ENCODE data around the gene BMP8B. TPM values are rescaled to one million over a fixed set of nuclear protein-coding genes. Genes with fewer than 3 reads are reported as not detected.

BMP8B gene
- total RNA-seq, 2 experiments from 2014 or later = 0.67 to 0.68 TPM

GRCh38 chr1:39754026-39754570, 34.6 kb downstream of the BMP8B start:
- no peak overlapping the region for H3K27ac Mint-ChIP-seq
- H3K36me3 Mint-ChIP-seq = peaks cover 28% of the 10 kb centered on the region
- ATAC-seq (ENCODE audit: low read depth) (no peak), DNase-seq (no peak)
- no peaks in the 10 kb centered on the region for H3K9me3 Mint-ChIP-seq
- POLR2A ChIA-PET = no interaction called here
- no peaks in the 10 kb centered on the region for H3K27me3 Mint-ChIP-seq
- H3K4me1 Mint-ChIP-seq = no peaks in the 10 kb centered on the region
- H3K4me3 Mint-ChIP-seq = no peak overlapping the region

GRCh38 chr1:39753132-39754025, 35.3 kb downstream of the BMP8B start:
- no peak for ATAC-seq (ENCODE audit: low read depth)
- no peak overlapping the region for H3K4me3 Mint-ChIP-seq
- peaks cover 28% of the 10 kb centered on the region for H3K36me3 Mint-ChIP-seq
- no peak for DNase-seq
- H3K27ac Mint-ChIP-seq = no peak overlapping the region
- H3K9me3 Mint-ChIP-seq = no peaks in the 10 kb centered on the region
- H3K4me1 Mint-ChIP-seq = no peaks in the 10 kb centered on the region
- POLR2A ChIA-PET = interaction anchor here (0.8 kb wide), 1 partner anchor 8 kb away, joined by 5 read pairs; no protein-coding TSS in a partner anchor
- H3K27me3 Mint-ChIP-seq = no peaks in the 10 kb centered on the region

DNA sequence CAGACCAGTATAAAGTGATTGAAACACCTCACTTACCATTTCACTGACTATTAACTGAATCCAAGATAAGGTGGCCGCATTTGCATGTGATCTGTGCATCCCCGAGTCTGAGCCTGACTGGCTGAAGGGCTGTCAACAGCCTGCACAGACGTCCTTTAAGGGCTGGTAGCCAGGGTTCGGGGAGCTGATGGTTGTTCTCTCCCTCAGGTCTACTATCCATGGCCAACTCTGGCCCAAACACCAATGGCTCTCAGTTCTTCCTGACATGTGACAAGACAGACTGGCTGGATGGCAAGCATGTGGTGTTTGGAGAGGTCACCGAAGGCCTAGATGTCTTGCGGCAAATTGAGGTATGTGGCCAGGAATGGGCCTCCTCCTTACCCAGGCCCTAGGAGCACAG, 36.0 kb downstream of the BMP8B start:
- Mint-ChIP-seq H3K9me3 (no peaks in the 10 kb centered on the region), H3K27me3 (no peaks in the 10 kb centered on the region), H3K27ac (no peak overlapping the region), H3K36me3 (peaks cover 29% of the 10 kb centered on the region), H3K4me1 (no peaks in the 10 kb centered on the region), H3K4me3 (no peak overlapping the region)
- no peak for DNase-seq
- ATAC-seq (ENCODE audit: low read depth) = no peak
- POLR2A ChIA-PET = interaction anchor here (0.8 kb wide), 1 partner anchor 9 kb away, joined by 5 read pairs; no protein-coding TSS in a partner anchor

GRCh38 chr1:39751595-39751994, 37.1 kb downstream of the BMP8B start:
- H3K4me1 Mint-ChIP-seq = no peaks in the 10 kb centered on the region
- H3K4me3 Mint-ChIP-seq = no peak overlapping the region
- POLR2A ChIA-PET = no interaction called here
- H3K27ac Mint-ChIP-seq = no peak overlapping the region
- no peak for DNase-seq
- H3K27me3 Mint-ChIP-seq = no peaks in the 10 kb centered on the region
- H3K36me3 Mint-ChIP-seq = peaks cover 29% of the 10 kb centered on the region
- ATAC-seq (ENCODE audit: low read depth) = no peak
- H3K9me3 Mint-ChIP-seq = no peaks in the 10 kb centered on the region

DNA sequence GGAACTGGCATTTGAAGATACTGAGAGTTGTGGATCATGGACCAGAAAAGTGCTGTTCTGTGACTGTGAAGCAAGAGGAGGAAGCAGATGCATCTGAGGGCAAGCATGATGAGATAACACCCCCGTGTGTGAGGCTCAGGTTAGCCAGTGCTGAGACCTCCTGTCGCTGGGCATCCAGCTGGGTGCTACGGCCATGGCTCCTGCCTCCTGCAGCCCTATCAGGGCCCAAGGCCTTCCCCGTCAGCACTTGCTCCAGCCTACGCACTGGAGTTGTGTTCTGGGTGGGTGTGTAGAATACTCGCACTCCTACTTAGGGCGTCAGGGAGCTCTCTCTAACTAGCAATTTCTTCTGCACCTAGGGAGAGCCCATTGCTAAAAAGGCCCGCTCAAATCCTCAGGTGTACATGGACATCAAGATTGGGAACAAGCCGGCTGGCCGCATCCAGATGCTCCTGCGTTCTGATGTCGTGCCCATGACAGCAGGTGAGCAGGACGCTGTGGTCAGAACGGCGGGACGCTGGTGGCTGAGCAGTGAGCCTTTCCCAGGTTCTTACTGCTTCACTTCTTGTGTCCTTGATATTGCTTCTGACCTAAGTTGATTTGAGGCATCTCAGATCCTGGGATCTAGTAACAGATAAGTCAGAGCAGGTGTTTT, 43.5 kb downstream of the BMP8B start:
- H3K4me3 Mint-ChIP-seq = no peak overlapping the region
- H3K36me3 Mint-ChIP-seq = peaks cover 31% of the 10 kb centered on the region
- peaks cover 10% of the 10 kb centered on the region for H3K4me1 Mint-ChIP-seq
- DNase-seq = no peak
- ATAC-seq (ENCODE audit: low read depth) = no peak
- POLR2A ChIA-PET = no interaction called here
- no peaks in the 10 kb centered on the region for H3K27me3 Mint-ChIP-seq
- no peak overlapping the region for H3K27ac Mint-ChIP-seq
- H3K9me3 Mint-ChIP-seq = no peaks in the 10 kb centered on the region

DNA sequence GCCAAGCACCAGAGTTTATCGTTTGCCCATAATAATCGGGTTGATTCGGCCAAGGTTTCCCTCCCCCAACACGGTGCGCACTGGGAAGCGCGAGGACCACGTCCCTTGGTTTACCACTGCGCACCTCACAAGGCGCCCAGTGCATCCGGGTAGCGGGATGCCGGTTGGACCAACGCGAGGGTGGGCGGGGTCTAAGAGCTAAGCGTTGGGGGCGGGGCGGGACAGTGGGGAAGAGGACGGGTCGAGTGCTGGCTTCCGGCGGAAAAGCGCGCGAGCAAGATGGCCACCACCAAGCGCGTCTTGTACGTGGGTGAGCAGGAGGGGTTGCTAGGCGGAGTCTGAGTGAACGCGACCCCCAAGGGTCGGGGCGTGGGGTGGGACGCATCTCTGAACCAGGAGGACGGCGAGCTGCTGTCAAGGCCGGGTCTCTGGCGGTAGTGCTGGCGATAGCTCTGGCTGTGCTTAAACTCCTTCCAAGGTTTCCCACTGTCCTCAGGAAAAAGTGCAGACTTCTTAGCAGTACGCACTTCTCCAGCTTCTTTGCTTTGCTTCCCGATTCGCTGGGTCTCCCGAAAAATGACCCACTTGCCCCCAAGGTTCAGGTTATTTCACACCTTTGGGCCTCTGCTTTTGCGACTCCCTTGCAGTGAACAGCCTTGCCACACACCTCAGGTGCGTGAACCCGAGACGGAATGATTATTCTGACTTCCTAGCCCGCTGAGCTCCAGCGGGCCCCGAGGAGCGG, 49.9 kb downstream of the BMP8B start, which contains the start of gene PPIE:
PPIE (plus strand) TSS at position 261 of the 745 bp plus-strand sequence; CDS start at position 280, 19 bp downstream.
- H3K4me1 Mint-ChIP-seq = peaks cover 39% of the 10 kb centered on the region
- H3K4me3 Mint-ChIP-seq = peak within 1 kb of the TSS; percentile 95
- DNase-seq = peak; percentile 91
- peak within 1 kb of the TSS; percentile 93 for H3K27ac Mint-ChIP-seq
- peaks cover 15% of the 10 kb centered on the region for H3K36me3 Mint-ChIP-seq
- peaks cover 3% of the 10 kb centered on the region for H3K9me3 Mint-ChIP-seq
- H3K27me3 Mint-ChIP-seq = peaks cover 11% of the 10 kb centered on the region
- peak; percentile 96 for ATAC-seq (ENCODE audit: low read depth)
- POLR2A ChIA-PET = interaction anchor here (0.6 to 2.4 kb wide), 14 partner anchors 8 to 523 kb away, joined by 3 to 17 read pairs (median 4); partner anchors contain the start of genes CAP1, HPCAL4 and NT5C1A

DNA sequence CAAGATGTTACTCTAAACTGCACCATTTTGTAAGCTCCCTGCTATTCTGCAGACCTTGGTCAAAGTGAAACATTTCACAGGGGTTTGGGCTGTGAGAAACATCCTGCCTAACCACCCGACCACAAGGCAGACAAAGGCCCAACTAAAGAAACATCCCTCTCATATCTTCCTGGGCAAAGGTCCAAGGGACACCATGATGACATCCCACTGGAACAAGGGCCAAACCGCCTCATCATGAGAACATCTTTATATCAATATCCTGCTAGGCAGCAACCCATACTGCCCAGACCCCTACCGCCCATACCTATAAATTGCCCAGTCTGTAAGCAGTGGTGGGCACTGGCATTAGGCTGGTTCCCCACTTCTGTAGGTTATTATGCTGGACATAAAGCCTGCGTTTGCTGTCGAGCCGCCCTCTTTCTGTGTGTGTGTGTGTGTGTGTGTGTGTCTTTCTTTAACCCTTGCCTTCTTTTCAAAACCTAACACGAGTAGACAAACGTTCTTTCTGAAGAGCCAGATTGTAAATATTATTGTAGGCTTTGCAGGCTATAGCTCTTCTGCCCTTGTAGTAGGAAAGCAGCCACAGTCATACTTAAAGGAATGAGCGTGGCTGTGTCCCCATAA, 51.0 kb downstream of the BMP8B start:
- Mint-ChIP-seq H3K4me1 (peaks cover 35% of the 10 kb centered on the region), H3K27ac (peak overlapping the region; percentile 93), H3K27me3 (peaks cover 21% of the 10 kb centered on the region), H3K9me3 (peaks cover 3% of the 10 kb centered on the region), H3K4me3 (peak overlapping the region; percentile 52), H3K36me3 (peaks cover 13% of the 10 kb centered on the region)
- DNase-seq (peak; percentile 43), ATAC-seq (ENCODE audit: low read depth) (no peak)
- POLR2A ChIA-PET = interaction anchor here (1.6 to 2.4 kb wide), 2 partner anchors 62 to 162 kb away, joined by 9 to 17 read pairs; no protein-coding TSS in a partner anchor

DNA sequence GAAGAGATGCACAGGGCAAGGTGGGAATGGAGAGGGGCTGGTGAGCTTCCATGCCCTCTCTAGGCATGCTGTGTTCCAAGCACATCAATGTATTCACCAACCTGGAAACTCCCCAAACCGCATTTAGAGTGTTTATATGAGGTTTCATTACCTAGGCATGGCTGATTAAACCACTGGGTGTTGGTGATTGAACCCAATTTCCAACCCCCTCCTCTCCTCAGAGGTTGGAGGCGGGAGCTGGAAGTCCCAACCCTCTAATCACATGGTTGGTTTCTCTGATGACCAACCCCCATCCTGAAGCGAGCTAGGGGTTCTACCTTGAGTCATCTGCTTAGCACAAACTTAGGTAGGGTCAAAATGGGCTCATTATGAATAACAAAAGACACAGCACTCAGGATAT, 52.9 kb downstream of the BMP8B start:
- peaks cover 32% of the 10 kb centered on the region for H3K27me3 Mint-ChIP-seq
- POLR2A ChIA-PET = no interaction called here
- ATAC-seq (ENCODE audit: low read depth) (no peak), DNase-seq (no peak)
- peaks cover 10% of the 10 kb centered on the region for H3K36me3 Mint-ChIP-seq
- H3K27ac Mint-ChIP-seq = no peak overlapping the region
- peaks cover 3% of the 10 kb centered on the region for H3K9me3 Mint-ChIP-seq
- H3K4me3 Mint-ChIP-seq = no peak overlapping the region
- H3K4me1 Mint-ChIP-seq = peaks cover 31% of the 10 kb centered on the region

GRCh38 chr1:39733161-39733560, 55.5 kb downstream of the BMP8B start:
- Mint-ChIP-seq H3K9me3 (peaks cover 3% of the 10 kb centered on the region), H3K4me3 (no peak overlapping the region), H3K36me3 (peaks cover 4% of the 10 kb centered on the region), H3K4me1 (peaks cover 16% of the 10 kb centered on the region), H3K27me3 (peaks cover 58% of the 10 kb centered on the region), H3K27ac (no peak overlapping the region)
- POLR2A ChIA-PET = interaction anchor here (0.5 kb wide), 1 partner anchor 640 kb away, joined by 3 read pairs; no protein-coding TSS in a partner anchor
- ATAC-seq (ENCODE audit: low read depth) (no peak), DNase-seq (no peak)

GRCh38 chr1:39732730-39733129, 55.9 kb downstream of the BMP8B start:
- Mint-ChIP-seq H3K27me3 (peaks cover 62% of the 10 kb centered on the region), H3K36me3 (peaks cover 4% of the 10 kb centered on the region), H3K4me3 (no peak overlapping the region), H3K27ac (no peak overlapping the region), H3K4me1 (peaks cover 13% of the 10 kb centered on the region), H3K9me3 (peaks cover 3% of the 10 kb centered on the region)
- POLR2A ChIA-PET = interaction anchor here (0.5 kb wide), 1 partner anchor 639 kb away, joined by 3 read pairs; no protein-coding TSS in a partner anchor
- no peak for ATAC-seq (ENCODE audit: low read depth)
- no peak for DNase-seq

GRCh38 chr1:39729842-39730241, 58.8 kb downstream of the BMP8B start:
- ATAC-seq (ENCODE audit: low read depth) (no peak), DNase-seq (no peak)
- POLR2A ChIA-PET = no interaction called here
- H3K27me3 Mint-ChIP-seq = peaks cover 81% of the 10 kb centered on the region
- no peak overlapping the region for H3K4me3 Mint-ChIP-seq
- no peaks in the 10 kb centered on the region for H3K4me1 Mint-ChIP-seq
- no peaks in the 10 kb centered on the region for H3K9me3 Mint-ChIP-seq
- no peak overlapping the region for H3K27ac Mint-ChIP-seq
- no peaks in the 10 kb centered on the region for H3K36me3 Mint-ChIP-seq

- Mint-ChIP-seq H3K27ac (no peak overlapping the region), H3K9me3 (no peaks in the 10 kb centered on the region), H3K4me1 (no peaks in the 10 kb centered on the region), H3K27me3 (peaks cover 82% of the 10 kb centered on the region), H3K36me3 (no peaks in the 10 kb centered on the region), H3K4me3 (no peak overlapping the region)
- no peak for DNase-seq
- POLR2A ChIA-PET = interaction anchor here (1.9 kb wide), 1 partner anchor 10 kb away, joined by 9 read pairs; the partner anchor contains the start of gene PPIE
- no peak for ATAC-seq (ENCODE audit: low read depth)
These were observed 59.6 kb downstream of the BMP8B start for GRCh38 chr1:39729030-39729429.
